GM12878 (cell line): ENCODE results near the gene VANGL2. TPM values are rescaled to one million over a fixed set of nuclear protein-coding genes. Genes with fewer than 3 reads are reported as not detected.

Source experiments
- ATAC-seq: fragments of 200-7000 bp; cut with Tn5 transposase; 3 replicates; pipeline ENCODE4 v1.9.1; 2020; ENCODE audit warnings: mild to moderate bottlenecking, moderate library complexity
- BruUV-seq: library from RNA; stranded (reverse); fragments of 400-500 nt; replicated peaks from 2 replicates; lab custom pipeline; 2021; lab: Mats Ljungman, UMichigan
- CTCF ChIA-PET: fragments of 300-600 bp; sonication (Branson Sonifier 250); formaldehyde crosslinking; extraction: SDS; loops from one replicate; lab custom pipeline; 2021; ENCODE audit warnings: inconsistent platforms; lab: Yijun Ruan, JAX
- POLR2A ChIA-PET: fragments of 350-600 bp; formaldehyde crosslinking; extraction: SDS; loops from one replicate; lab custom pipeline; 2021; ENCODE audit warnings: inconsistent platforms; lab: Charles Lee
- RAD21 ChIA-PET: fragments of 300-600 bp; sonication (Branson Sonifier 250); formaldehyde crosslinking; loops from one replicate; lab custom pipeline; 2023; ENCODE audit warnings: antibody characterized with exemption; ENCODE audit not compliant: unreplicated experiment; lab: Charles Lee
- SMC1A ChIA-PET: fragments of 300-600 bp; sonication (Branson Sonifier 250); formaldehyde crosslinking; loops from one replicate; lab custom pipeline; 2023; ENCODE audit not compliant: unreplicated experiment, uncharacterized antibody; lab: Charles Lee
- DNase-seq: peaks from one replicate; pipeline ENCODE4 v3.0.0-alpha.2; 2011; ENCODE audit warnings: low read depth, low spot score
- FAIRE-seq: peaks from 3 replicates; lab custom pipeline; 2011; peaks lifted over from hg19 to GRCh38; lab: Jason Lieb, UNC
- H2AFZ ChIP-seq: 2 replicates; pipeline ENCODE4 v1.6.0; 2011; ENCODE audit warnings: low read depth, low read length, control low read depth; ENCODE audit not compliant: control insufficient read depth
- H3K27ac ChIP-seq: 2 replicates; pipeline ENCODE4 v1.5.1; 2011; ENCODE audit warnings: control low read depth; ENCODE audit not compliant: control insufficient read depth, insufficient read depth
- H3K27me3 ChIP-seq, 2 experiments: replicated peaks in 1 of 2; 2 replicates each; pipeline versions ENCODE4 v1.6.0 to v1.6.1; 2011; ENCODE audit warnings: low read length in 1 of 2; ENCODE audit not compliant: control insufficient read depth in 2 of 2, insufficient read depth in 2 of 2
- H3K36me3 ChIP-seq, 2 experiments: 2 replicates each; pipeline ENCODE4 v1.5.1; 2011; ENCODE audit warnings: low read length in 1 of 2; ENCODE audit not compliant: control insufficient read depth in 2 of 2, insufficient read depth in 2 of 2
- H3K4me1 ChIP-seq: 2 replicates; pipeline ENCODE4 v1.6.1; 2011; ENCODE audit warnings: mild to moderate bottlenecking, low read length, moderate library complexity, mixed read lengths; ENCODE audit not compliant: control insufficient read depth, insufficient read depth
- H3K4me2 ChIP-seq: 2 replicates; pipeline ENCODE4 v1.6.0; 2011; ENCODE audit warnings: control low read depth; ENCODE audit not compliant: control insufficient read depth, insufficient read depth
- H3K4me3 ChIP-seq: fragments of 200-600 bp; sonication (generic); 2 replicates; pipeline ENCODE4 v1.5.1; 2016
- H3K79me2 ChIP-seq: 2 replicates; pipeline ENCODE4 v1.6.0; 2011; ENCODE audit warnings: low read length; ENCODE audit not compliant: control insufficient read depth, insufficient read depth
- H3K9ac ChIP-seq: 2 replicates; pipeline ENCODE4 v1.8.0; 2011; ENCODE audit warnings: low read length, control low read depth, mixed read lengths; ENCODE audit not compliant: control insufficient read depth, insufficient read depth
- H3K9me3 ChIP-seq: replicated peaks from 3 replicates; pipeline ENCODE4 v1.5.1; 2011; ENCODE audit warnings: mild to moderate bottlenecking, low read length; ENCODE audit not compliant: control insufficient read depth, insufficient read depth
- H4K20me1 ChIP-seq: 2 replicates; pipeline ENCODE4 v1.6.0; 2011; ENCODE audit not compliant: control insufficient read depth, insufficient read depth
- CBX3 ChIP-seq: fragments of 200-600 bp; sonication (generic); IDR thresholded peaks from 2 replicates; pipeline ENCODE4 v1.6.1; 2016; ENCODE audit warnings: low read depth, borderline replicate concordance
- FOXM1 ChIP-seq: IDR thresholded peaks from 2 replicates; pipeline ENCODE4 v1.6.1; 2012; ENCODE audit warnings: low read depth, mild to moderate bottlenecking, inconsistent platforms, low read length, moderate library complexity
- MEF2B ChIP-seq: fragments of 450-650 bp; IDR thresholded peaks from 2 replicates; pipeline ENCODE4 v1.6.1; 2018; ENCODE audit warnings: mild to moderate bottlenecking, moderate library complexity; ENCODE audit not compliant: partially characterized antibody, poor library complexity, severe bottlenecking
- NR2F1 ChIP-seq: fragments of 450-650 bp; conservative IDR thresholded peaks from 2 replicates; pipeline ENCODE4 v1.6.1; 2017; ENCODE audit warnings: mild to moderate bottlenecking
- POLR2AphosphoS5 ChIP-seq: IDR thresholded peaks from 2 replicates; pipeline ENCODE4 v1.6.1; 2011; ENCODE audit warnings: mild to moderate bottlenecking, low read length, inconsistent platforms
- RB1 ChIP-seq: fragments of 450-650 bp; formaldehyde crosslinking; IDR thresholded peaks from 2 replicates; pipeline ENCODE4 v1.6.1; 2017; ENCODE audit warnings: mild to moderate bottlenecking, borderline replicate concordance
- RBBP5 ChIP-seq: fragments of 200-600 bp; sonication (generic); conservative IDR thresholded peaks from 2 replicates; pipeline ENCODE4 v1.6.1; 2016
- ZNF217 ChIP-seq: fragments of 450-650 bp; IDR thresholded peaks from 2 replicates; pipeline ENCODE4 v1.6.1; 2017; ENCODE audit warnings: antibody characterized with exemption, mild to moderate bottlenecking
- WGBS: methylation state at CpG from one replicate; pipeline ENCODE4 v1.1.6; 2016; ENCODE audit warnings: low lambda C conversion rate; ENCODE audit not compliant: insufficient replicate concordance, insufficient coverage; ENCODE audit errors: missing lambda C conversion rate; 5-methylcytosine and 5-hydroxymethylcytosine counted together
- in situ Hi-C: fragments of 300-500 bp; cut with MboI; formaldehyde crosslinking; loops from 9 replicates; pipeline ENCODE4 v1.14.3; 2018; ENCODE audit warnings: mixed read lengths
- intact Hi-C: fragments of 100-400 bp; cut with micrococcal nuclease; formaldehyde crosslinking; loops from one replicate; pipeline ENCODE4 v1.14.2; 2022; ENCODE audit not compliant: unreplicated experiment
- polyA plus RNA-seq, 11 experiments: library from polyadenylated mRNA; depleted of rRNA in 4 of 11; unstranded in 6 of 11; stranded (reverse) in 5 of 11; fragments of >200 nt; fragmentation: Nextera tagmentation in 4 of 11; fragmentation: Illumina TruSeq in 1 of 11; extraction: Ambion mirVana in 4 of 11; extraction: Trizol in 1 of 11; gene quantifications; 1 replicate in 1 of 11; 2 replicates in 10 of 11; pipeline versions ENCODE4 v1.2.1 to v1.2.3, GENCODE V29; 2011 to 2016; ENCODE audit warnings: inconsistent platforms in 2 of 11, missing spikeins in 2 of 11, low read depth in 1 of 11
- total RNA-seq, 4 experiments: library from RNA; depleted of rRNA in 3 of 4; stranded (reverse); fragments of >200 nt in 3 of 4; fragmentation: Illumina TruSeq in 1 of 4; extraction: Trizol in 1 of 4; gene quantifications; 2 replicates each; pipeline versions ENCODE4 v1.2.1 to v1.2.3, GENCODE V29; 2013 to 2021
- TF ChIP-seq, protein P1 (sequence below): fragments of 450-650 bp; conservative IDR thresholded peaks from 2 replicates; pipeline ENCODE4 v1.6.1; 2017; ENCODE audit warnings: mild to moderate bottlenecking, moderate library complexity
- TF ChIP-seq, protein P2 (sequence below): IDR thresholded peaks from 2 replicates; pipeline ENCODE4 v1.6.1; 2012; ENCODE audit warnings: low read depth, low read length, improper control_type of control experiment
- TF ChIP-seq, protein P3 (sequence below): fragments of 450-650 bp; IDR thresholded peaks from 2 replicates; pipeline ENCODE4 v1.6.1; 2018; ENCODE audit warnings: borderline replicate concordance, mild to moderate bottlenecking; ENCODE audit not compliant: partially characterized antibody
- TF ChIP-seq, protein P4 (sequence below): fragments of 450-650 bp; IDR thresholded peaks from 2 replicates; pipeline ENCODE4 v1.6.1; 2018; ENCODE audit warnings: mild to moderate bottlenecking, low read depth, moderate library complexity; ENCODE audit not compliant: partially characterized antibody
- TF ChIP-seq, protein P5 (sequence below): IDR thresholded peaks from 2 replicates; pipeline ENCODE4 v1.6.1; 2012; ENCODE audit warnings: low read depth, low read length, improper control_type of control experiment

VANGL2 gene
- total and polyA plus RNA-seq, 10 of the 15 experiments (the other 5 are each of a cell fraction or from before 2014, with no cell fraction given) = 0.10 to 5.0 (median 0.27) TPM

DNA sequence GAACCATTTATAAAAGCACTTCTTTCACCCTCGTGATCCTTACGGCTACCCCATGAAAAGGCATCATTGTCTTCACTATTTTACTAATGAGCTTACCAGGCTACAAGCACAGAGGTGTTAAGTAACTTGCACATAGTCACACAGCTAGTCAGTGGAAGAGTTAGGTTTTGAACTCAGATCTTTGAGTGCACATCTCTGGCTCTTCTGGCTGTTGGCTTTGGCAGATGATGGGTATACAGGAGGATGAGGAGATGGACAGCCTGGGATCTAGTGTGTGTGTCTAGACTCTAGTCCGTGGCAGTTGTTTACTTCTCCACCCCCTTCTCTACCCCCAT lies 11.6 kb downstream of the VANGL2 start:
- H2AFZ ChIP-seq = no peak overlapping the region

More for the DNA sequence above, 11.6 kb downstream of the VANGL2 start:
- 26% methylated on average over 3 of the region's 3 CpGs for WGBS
- Histone ChIP-seq H3K36me3 (no peaks in the 10 kb centered on the region), H3K4me3 (no peak overlapping the region), H3K4me2 (no peak overlapping the region), H3K27ac (no peak overlapping the region), H3K9ac (no peak overlapping the region), H3K79me2 (no peaks in the 10 kb centered on the region), H3K4me1 (no peaks in the 10 kb centered on the region), H3K9me3 (no peaks in the 10 kb centered on the region), H4K20me1 (no peaks in the 10 kb centered on the region), H3K27me3 (no peaks in the 10 kb centered on the region; a peak in 1 of 4 replicates)
- ChIA-PET SMC1A (interaction anchor here (0.6 kb wide), 1 partner anchor 313 kb away, joined by 3 read pairs; no protein-coding TSS in a partner anchor), POLR2A (no interaction called here), RAD21 (no interaction called here), CTCF (interaction anchor here (0.8 to 1.0 kb wide), 3 partner anchors 33 to 306 kb away, joined by 3 read pairs; no protein-coding TSS in a partner anchor)
- BruUV-seq = no TSS peak
- ATAC-seq (no peak), DNase-seq (no peak), FAIRE-seq (no peak)
- in situ Hi-C loops (loop anchor here (25.0 kb wide), 1 partner anchor 550 kb away; the partner anchor contains the start of gene ITLN2), intact Hi-C loops (no loop called here)
- TF ChIP-seq ZNF217 (no peak), RB1 (no peak), CBX3 (no peak), FOXM1 (no peak), RBBP5 (no peak), POLR2AphosphoS5 (no peak), MEF2B (no peak), NR2F1 (no peak)
- TF ChIP-seq, protein P1, sequence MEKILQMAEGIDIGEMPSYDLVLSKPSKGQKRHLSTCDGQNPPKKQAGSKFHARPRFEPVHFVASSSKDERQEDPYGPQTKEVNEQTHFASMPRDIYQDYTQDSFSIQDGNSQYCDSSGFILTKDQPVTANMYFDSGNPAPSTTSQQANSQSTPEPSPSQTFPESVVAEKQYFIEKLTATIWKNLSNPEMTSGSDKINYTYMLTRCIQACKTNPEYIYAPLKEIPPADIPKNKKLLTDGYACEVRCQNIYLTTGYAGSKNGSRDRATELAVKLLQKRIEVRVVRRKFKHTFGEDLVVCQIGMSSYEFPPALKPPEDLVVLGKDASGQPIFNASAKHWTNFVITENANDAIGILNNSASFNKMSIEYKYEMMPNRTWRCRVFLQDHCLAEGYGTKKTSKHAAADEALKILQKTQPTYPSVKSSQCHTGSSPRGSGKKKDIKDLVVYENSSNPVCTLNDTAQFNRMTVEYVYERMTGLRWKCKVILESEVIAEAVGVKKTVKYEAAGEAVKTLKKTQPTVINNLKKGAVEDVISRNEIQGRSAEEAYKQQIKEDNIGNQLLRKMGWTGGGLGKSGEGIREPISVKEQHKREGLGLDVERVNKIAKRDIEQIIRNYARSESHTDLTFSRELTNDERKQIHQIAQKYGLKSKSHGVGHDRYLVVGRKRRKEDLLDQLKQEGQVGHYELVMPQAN = no peak
- TF ChIP-seq, protein P2, sequence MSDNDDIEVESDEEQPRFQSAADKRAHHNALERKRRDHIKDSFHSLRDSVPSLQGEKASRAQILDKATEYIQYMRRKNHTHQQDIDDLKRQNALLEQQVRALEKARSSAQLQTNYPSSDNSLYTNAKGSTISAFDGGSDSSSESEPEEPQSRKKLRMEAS = no peak
- TF ChIP-seq, protein P3, sequence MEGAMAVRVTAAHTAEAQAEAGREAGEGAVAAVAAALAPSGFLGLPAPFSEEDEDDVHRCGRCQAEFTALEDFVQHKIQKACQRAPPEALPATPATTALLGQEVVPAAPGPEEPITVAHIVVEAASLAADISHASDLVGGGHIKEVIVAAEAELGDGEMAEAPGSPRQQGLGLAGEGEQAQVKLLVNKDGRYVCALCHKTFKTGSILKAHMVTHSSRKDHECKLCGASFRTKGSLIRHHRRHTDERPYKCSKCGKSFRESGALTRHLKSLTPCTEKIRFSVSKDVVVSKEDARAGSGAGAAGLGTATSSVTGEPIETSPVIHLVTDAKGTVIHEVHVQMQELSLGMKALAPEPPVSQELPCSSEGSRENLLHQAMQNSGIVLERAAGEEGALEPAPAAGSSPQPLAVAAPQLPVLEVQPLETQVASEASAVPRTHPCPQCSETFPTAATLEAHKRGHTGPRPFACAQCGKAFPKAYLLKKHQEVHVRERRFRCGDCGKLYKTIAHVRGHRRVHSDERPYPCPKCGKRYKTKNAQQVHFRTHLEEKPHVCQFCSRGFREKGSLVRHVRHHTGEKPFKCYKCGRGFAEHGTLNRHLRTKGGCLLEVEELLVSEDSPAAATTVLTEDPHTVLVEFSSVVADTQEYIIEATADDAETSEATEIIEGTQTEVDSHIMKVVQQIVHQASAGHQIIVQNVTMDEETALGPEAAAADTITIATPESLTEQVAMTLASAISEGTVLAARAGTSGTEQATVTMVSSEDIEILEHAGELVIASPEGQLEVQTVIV = no peak
- TF ChIP-seq, protein P4, sequence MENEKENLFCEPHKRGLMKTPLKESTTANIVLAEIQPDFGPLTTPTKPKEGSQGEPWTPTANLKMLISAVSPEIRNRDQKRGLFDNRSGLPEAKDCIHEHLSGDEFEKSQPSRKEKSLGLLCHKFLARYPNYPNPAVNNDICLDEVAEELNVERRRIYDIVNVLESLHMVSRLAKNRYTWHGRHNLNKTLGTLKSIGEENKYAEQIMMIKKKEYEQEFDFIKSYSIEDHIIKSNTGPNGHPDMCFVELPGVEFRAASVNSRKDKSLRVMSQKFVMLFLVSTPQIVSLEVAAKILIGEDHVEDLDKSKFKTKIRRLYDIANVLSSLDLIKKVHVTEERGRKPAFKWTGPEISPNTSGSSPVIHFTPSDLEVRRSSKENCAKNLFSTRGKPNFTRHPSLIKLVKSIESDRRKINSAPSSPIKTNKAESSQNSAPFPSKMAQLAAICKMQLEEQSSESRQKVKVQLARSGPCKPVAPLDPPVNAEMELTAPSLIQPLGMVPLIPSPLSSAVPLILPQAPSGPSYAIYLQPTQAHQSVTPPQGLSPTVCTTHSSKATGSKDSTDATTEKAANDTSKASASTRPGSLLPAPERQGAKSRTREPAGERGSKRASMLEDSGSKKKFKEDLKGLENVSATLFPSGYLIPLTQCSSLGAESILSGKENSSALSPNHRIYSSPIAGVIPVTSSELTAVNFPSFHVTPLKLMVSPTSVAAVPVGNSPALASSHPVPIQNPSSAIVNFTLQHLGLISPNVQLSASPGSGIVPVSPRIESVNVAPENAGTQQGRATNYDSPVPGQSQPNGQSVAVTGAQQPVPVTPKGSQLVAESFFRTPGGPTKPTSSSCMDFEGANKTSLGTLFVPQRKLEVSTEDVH = no peak
- TF ChIP-seq, protein P5, sequence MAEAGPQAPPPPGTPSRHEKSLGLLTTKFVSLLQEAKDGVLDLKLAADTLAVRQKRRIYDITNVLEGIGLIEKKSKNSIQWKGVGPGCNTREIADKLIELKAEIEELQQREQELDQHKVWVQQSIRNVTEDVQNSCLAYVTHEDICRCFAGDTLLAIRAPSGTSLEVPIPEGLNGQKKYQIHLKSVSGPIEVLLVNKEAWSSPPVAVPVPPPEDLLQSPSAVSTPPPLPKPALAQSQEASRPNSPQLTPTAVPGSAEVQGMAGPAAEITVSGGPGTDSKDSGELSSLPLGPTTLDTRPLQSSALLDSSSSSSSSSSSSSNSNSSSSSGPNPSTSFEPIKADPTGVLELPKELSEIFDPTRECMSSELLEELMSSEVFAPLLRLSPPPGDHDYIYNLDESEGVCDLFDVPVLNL = no peak
